NB4 (cell line): ENCODE results near the gene ZBTB9.

Source experiments
- DNase-seq: peaks from one replicate; pipeline ENCODE4 v3.0.0; 2010; ENCODE audit warnings: low read depth
- H3K4me3 ChIP-seq: one replicate; pipeline ENCODE4 v1.5.1; 2011; ENCODE audit warnings: mild to moderate bottlenecking, low read depth, low read length, moderate library complexity
- MYC ChIP-seq: IDR thresholded peaks from 2 replicates; pipeline ENCODE4 v1.6.1; 2011; ENCODE audit warnings: low read depth, low read length
- POLR2A ChIP-seq: IDR thresholded peaks from 2 replicates; pipeline ENCODE4 v1.6.1; 2011; ENCODE audit warnings: mild to moderate bottlenecking; ENCODE audit not compliant: insufficient read length; ENCODE audit errors: extremely low read depth
- TF ChIP-seq, protein P1 (sequence below): IDR thresholded peaks from one replicate; pipeline ENCODE4 v1.5.1; 2012; ENCODE audit warnings: low read depth, low read length
- TF ChIP-seq, protein P2 (sequence below): IDR thresholded peaks from 2 replicates; pipeline ENCODE4 v1.6.1; 2011; ENCODE audit warnings: low read depth, low read length

The ZBTB9 gene

DNA sequence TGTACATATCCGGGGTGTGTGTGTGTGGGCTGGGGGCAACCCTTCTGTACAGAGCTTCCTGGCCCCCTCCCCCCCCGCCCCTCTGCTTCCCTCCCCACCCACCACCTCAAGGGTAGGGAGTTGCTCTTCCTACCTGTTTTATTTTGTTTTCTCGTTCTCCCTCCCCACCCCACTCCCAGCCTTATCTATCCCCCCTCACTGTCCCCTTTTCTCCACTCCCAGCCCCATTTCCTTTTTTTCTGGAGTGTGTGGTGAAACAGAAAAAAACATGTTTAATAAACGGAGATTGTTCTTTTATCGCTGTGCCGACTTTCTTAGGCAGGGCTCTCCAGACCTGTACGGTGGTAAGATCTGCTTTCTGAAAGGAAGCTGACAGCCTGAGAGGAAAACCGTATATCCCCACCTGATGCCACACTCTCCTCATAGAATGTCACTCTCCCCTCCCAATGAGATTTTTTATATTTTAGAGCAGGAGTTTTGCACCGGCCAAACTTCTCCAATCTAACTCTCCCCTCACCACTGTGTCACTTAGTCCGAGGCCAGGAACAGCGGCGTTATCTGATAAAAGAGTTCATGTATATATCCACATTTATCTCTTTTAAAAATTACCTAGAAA, 875 bp upstream of the ZBTB9 start:
- TF ChIP-seq, protein P1, sequence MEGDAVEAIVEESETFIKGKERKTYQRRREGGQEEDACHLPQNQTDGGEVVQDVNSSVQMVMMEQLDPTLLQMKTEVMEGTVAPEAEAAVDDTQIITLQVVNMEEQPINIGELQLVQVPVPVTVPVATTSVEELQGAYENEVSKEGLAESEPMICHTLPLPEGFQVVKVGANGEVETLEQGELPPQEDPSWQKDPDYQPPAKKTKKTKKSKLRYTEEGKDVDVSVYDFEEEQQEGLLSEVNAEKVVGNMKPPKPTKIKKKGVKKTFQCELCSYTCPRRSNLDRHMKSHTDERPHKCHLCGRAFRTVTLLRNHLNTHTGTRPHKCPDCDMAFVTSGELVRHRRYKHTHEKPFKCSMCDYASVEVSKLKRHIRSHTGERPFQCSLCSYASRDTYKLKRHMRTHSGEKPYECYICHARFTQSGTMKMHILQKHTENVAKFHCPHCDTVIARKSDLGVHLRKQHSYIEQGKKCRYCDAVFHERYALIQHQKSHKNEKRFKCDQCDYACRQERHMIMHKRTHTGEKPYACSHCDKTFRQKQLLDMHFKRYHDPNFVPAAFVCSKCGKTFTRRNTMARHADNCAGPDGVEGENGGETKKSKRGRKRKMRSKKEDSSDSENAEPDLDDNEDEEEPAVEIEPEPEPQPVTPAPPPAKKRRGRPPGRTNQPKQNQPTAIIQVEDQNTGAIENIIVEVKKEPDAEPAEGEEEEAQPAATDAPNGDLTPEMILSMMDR = no peak
- TF ChIP-seq POLR2A (no peak), MYC (no peak)
- TF ChIP-seq, protein P2, sequence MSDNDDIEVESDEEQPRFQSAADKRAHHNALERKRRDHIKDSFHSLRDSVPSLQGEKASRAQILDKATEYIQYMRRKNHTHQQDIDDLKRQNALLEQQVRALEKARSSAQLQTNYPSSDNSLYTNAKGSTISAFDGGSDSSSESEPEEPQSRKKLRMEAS = no peak
- H3K4me3 ChIP-seq = peak overlapping the region; percentile 91
- peak; percentile 38 for DNase-seq

DNA sequence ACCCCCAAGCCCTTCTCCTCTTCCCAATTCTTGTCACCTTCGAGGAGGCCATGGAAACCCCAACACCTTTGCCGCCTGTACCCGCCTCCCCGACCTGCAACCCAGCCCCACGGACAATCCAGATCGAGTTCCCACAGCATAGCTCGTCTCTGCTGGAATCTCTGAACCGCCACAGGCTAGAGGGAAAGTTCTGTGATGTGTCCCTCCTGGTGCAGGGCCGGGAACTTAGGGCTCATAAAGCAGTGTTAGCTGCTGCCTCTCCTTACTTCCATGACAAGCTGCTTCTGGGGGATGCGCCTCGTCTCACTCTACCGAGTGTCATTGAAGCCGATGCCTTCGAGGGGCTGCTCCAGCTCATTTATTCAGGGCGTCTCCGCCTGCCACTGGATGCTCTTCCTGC, 675 bp downstream of the ZBTB9 start:
- TF ChIP-seq POLR2A (no peak), MYC (no peak)
- TF ChIP-seq, protein P1 = no peak
- TF ChIP-seq, protein P2 = no peak
- H3K4me3 ChIP-seq = peak overlapping the region; percentile 88
- no peak for DNase-seq

DNA sequence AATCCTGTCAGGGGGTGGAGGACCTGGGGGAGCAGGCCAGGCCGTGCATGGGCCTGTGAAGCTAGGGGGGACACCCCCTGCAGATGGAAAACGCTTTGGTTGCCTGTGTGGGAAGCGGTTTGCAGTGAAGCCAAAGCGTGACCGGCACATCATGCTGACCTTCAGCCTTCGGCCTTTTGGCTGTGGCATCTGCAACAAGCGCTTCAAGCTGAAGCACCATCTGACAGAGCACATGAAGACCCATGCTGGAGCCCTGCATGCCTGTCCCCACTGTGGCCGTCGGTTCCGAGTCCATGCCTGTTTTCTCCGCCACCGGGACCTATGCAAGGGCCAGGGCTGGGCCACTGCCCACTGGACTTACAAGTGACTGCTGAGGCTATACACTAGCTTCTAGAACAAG, 1.8 kb downstream of the ZBTB9 start:
- DNase-seq = no peak
- TF ChIP-seq, protein P2 = no peak
- TF ChIP-seq MYC (no peak), POLR2A (no peak)
- TF ChIP-seq, protein P1 = no peak
- no peak overlapping the region for H3K4me3 ChIP-seq

- H3K4me3 ChIP-seq = no peak overlapping the region
- DNase-seq = no peak
- TF ChIP-seq, protein P1 = no peak
- TF ChIP-seq, protein P2 = no peak
- no peak for TF ChIP-seq POLR2A
- no peak for TF ChIP-seq MYC
Observed at GRCh38 chr6:33458676-33459075, 4.3 kb downstream of the ZBTB9 start.

GRCh38 chr6:33459226-33459625, 4.8 kb downstream of the ZBTB9 start:
- TF ChIP-seq POLR2A (no peak), MYC (no peak)
- TF ChIP-seq, protein P2 = no peak
- TF ChIP-seq, protein P1 = no peak
- no peak for DNase-seq
- no peak overlapping the region for H3K4me3 ChIP-seq
